K562 (cell line): ENCODE data around the gene FBXO15. TPM values are rescaled to one million over a fixed set of nuclear protein-coding genes. Genes with fewer than 3 reads are reported as not detected.

Experiments
- ATAC-seq: fragments of 200-7000 bp; cut with Tn5 transposase; 3 replicates; pipeline ENCODE4 v1.9.1; 2020; ENCODE audit warnings: moderate library complexity
- BruUV-seq: library from RNA; stranded (reverse); fragments of 400-500 nt; replicated peaks from 2 replicates; lab custom pipeline; 2021; lab: Mats Ljungman, UMichigan
- CTCF ChIA-PET: fragments of 300-600 bp; formaldehyde crosslinking; extraction: SDS; loops from one replicate; lab custom pipeline; 2021; ENCODE audit warnings: low intra/inter-chr PET ratio; lab: Yijun Ruan, JAX
- POLR2A ChIA-PET: fragments of 300-600, 350-650 bp; sonication (Branson Sonifier 250); formaldehyde crosslinking; extraction: SDS; loops from one replicate; lab custom pipeline; 2021; ENCODE audit warnings: antibody characterized with exemption, inconsistent platforms; lab: Yijun Ruan, JAX
- DNase-seq, 4 experiments: peaks; one replicate each; pipeline versions ENCODE4 v3.0.0 to v3.0.0-alpha.2; 2011 to 2018; ENCODE audit warnings: low spot score in 3 of 4, mixed read lengths in 3 of 4; ENCODE audit errors: extremely low read depth in 1 of 4
- FAIRE-seq: peaks from 2 replicates; lab custom pipeline; 2011; peaks lifted over from hg19 to GRCh38; lab: Jason Lieb, UNC
- H2AFZ ChIP-seq: 2 replicates; pipeline ENCODE4 v1.6.0; 2011; ENCODE audit warnings: low read depth, low read length, control low read depth, inconsistent platforms
- H3K27ac ChIP-seq: fragments of 200-600 bp; 3 replicates; pipeline ENCODE4 v1.8.0; 2011; ENCODE audit warnings: low read depth, mild to moderate bottlenecking, control low read depth, inconsistent platforms, low read length, moderate library complexity, mixed read lengths; ENCODE audit errors: extremely low read depth
- H3K27me3 ChIP-seq, 2 experiments: fragments of 300-600 bp in 1 of 2; 2 replicates in 1 of 2; 3 replicates in 1 of 2; pipeline versions ENCODE4 v1.6.0 to v1.8.0; 2011; ENCODE audit warnings: inconsistent platforms in 2 of 2, low read length in 2 of 2, mild to moderate bottlenecking in 1 of 2, mixed read lengths in 1 of 2, moderate library complexity in 1 of 2; ENCODE audit not compliant: control insufficient read depth in 2 of 2, insufficient read depth in 2 of 2
- H3K36me3 ChIP-seq: fragments of 300-600 bp; 3 replicates; pipeline ENCODE4 v1.8.0; 2011; ENCODE audit warnings: mild to moderate bottlenecking, low read length, inconsistent platforms; ENCODE audit not compliant: control insufficient read depth, insufficient read depth
- H3K4me1 ChIP-seq, 2 experiments: fragments of 200-600 bp in 1 of 2; replicated peaks in 1 of 2; 2 replicates in 1 of 2; 3 replicates in 1 of 2; pipeline versions ENCODE4 v1.5.1 to v1.8.0; 2011; ENCODE audit warnings: inconsistent platforms in 2 of 2, low read length in 2 of 2, mild to moderate bottlenecking in 1 of 2, mixed read lengths in 1 of 2, moderate library complexity in 1 of 2; ENCODE audit not compliant: control insufficient read depth in 2 of 2, insufficient read depth in 2 of 2
- H3K4me2 ChIP-seq: 2 replicates; pipeline ENCODE4 v1.6.1; 2011; ENCODE audit warnings: low read length, control low read depth, inconsistent platforms, mixed read lengths; ENCODE audit not compliant: insufficient read depth
- H3K4me3 ChIP-seq: fragments of 200-600 bp; sonication (generic), shearing (Covaris generic); 2 replicates; pipeline ENCODE4 v1.5.1; 2016; ENCODE audit warnings: control low read depth, inconsistent platforms
- H3K79me2 ChIP-seq: fragments of 200-600 bp; 3 replicates; pipeline ENCODE4 v1.8.0; 2011; ENCODE audit warnings: low read length, inconsistent platforms; ENCODE audit not compliant: control insufficient read depth, insufficient read depth
- H3K9ac ChIP-seq, 2 experiments: 2 replicates each; pipeline versions ENCODE4 v1.6.0 to v1.6.1; 2011; ENCODE audit warnings: low read depth in 2 of 2, low read length in 2 of 2, control low read depth in 1 of 2, inconsistent platforms in 1 of 2, mild to moderate bottlenecking in 1 of 2, mixed read lengths in 1 of 2; ENCODE audit not compliant: insufficient read depth in 1 of 2
- H3K9me1 ChIP-seq: one replicate; pipeline ENCODE4 v1.6.0; 2011; ENCODE audit warnings: inconsistent platforms, mild to moderate bottlenecking, low read length, moderate library complexity; ENCODE audit not compliant: control insufficient read depth, insufficient read depth
- H3K9me3 ChIP-seq: replicated peaks from 2 replicates; pipeline ENCODE4 v1.5.1; 2011; ENCODE audit warnings: low read depth, low read length, inconsistent platforms; ENCODE audit not compliant: control insufficient read depth, insufficient read depth
- H4K20me1 ChIP-seq: replicated peaks from 2 replicates; pipeline ENCODE4 v1.6.1; 2011; ENCODE audit warnings: low read length, inconsistent platforms, mixed read lengths; ENCODE audit not compliant: control insufficient read depth, insufficient read depth
- ATF1 ChIP-seq, 2 experiments: fragments of 450-650 bp in 1 of 2; IDR thresholded peaks; 2 replicates each; pipeline ENCODE4 v1.6.1; 2016; ENCODE audit warnings: missing compliant biosample characterization in 1 of 2, missing genetic modification characterization in 1 of 2
- KLF13 ChIP-seq: fragments of 450-650 bp; IDR thresholded peaks from 2 replicates; pipeline ENCODE4 v1.6.1; 2016; ENCODE audit warnings: missing genetic modification characterization, low read depth, mild to moderate bottlenecking, missing compliant biosample characterization, moderate library complexity, borderline replicate concordance
- MED1 ChIP-seq: sonication (generic); formaldehyde crosslinking; IDR thresholded peaks from 2 replicates; pipeline ENCODE4 v1.8.1; 2023; ENCODE audit warnings: missing genetic modification reagents, borderline replicate concordance
- NR1H2 ChIP-seq: sonication (generic); formaldehyde crosslinking; IDR thresholded peaks from 2 replicates; pipeline ENCODE4 v1.4.0; 2020; ENCODE audit warnings: mild to moderate bottlenecking, missing genetic modification reagents
- NR2C2 ChIP-seq, 2 experiments: fragments of 200-800 bp in 1 of 2; sonication (Bioruptor generic) in 1 of 2; sonication (generic) in 1 of 2; formaldehyde crosslinking in 1 of 2; IDR thresholded peaks; 2 replicates each; pipeline versions ENCODE4 v1.6.1 to v1.8.0; 2016 to 2022; ENCODE audit warnings: mild to moderate bottlenecking in 1 of 2, missing compliant biosample characterization in 1 of 2, missing genetic modification characterization in 1 of 2, missing genetic modification reagents in 1 of 2
- SIN3A ChIP-seq, 2 experiments: fragments of 150-350 bp in 1 of 2; IDR thresholded peaks; 2 replicates each; pipeline ENCODE4 v1.6.1; 2011 to 2016; ENCODE audit warnings: borderline replicate concordance in 2 of 2, low read depth in 2 of 2, low read length in 2 of 2, mild to moderate bottlenecking in 2 of 2, moderate library complexity in 2 of 2; ENCODE audit not compliant: control insufficient read depth in 1 of 2
- TAF9B ChIP-seq: fragments of 450-650 bp; IDR thresholded peaks from 2 replicates; pipeline ENCODE4 v1.6.1; 2018; ENCODE audit warnings: mild to moderate bottlenecking; ENCODE audit not compliant: partially characterized antibody
- WGBS: fragments of 100-300 bp; shearing (Covaris generic); methylation state at CpG from one replicate; pipeline ENCODE4 v1.1.6; 2016; ENCODE audit warnings: low coverage, mixed read lengths; ENCODE audit not compliant: insufficient coverage; ENCODE audit errors: missing lambda C conversion rate; 5-methylcytosine and 5-hydroxymethylcytosine counted together
- in situ Hi-C: fragments of 300-500 bp; cut with MboI; formaldehyde crosslinking; loops from 4 replicates; pipeline ENCODE4 v1.15.0; 2018; ENCODE audit warnings: inconsistent platforms, mixed read lengths
- intact Hi-C: fragments of 100-400 bp; cut with micrococcal nuclease; formaldehyde crosslinking; loops from 2 replicates; pipeline ENCODE4 v1.14.2; 2022
- polyA plus RNA-seq, 8 experiments: library from polyadenylated mRNA; depleted of rRNA in 4 of 8; stranded (reverse) in 5 of 8; unstranded in 3 of 8; fragments of >200 nt; fragmentation: Nextera tagmentation in 2 of 8; fragmentation: Illumina TruSeq in 1 of 8; extraction: Ambion mirVana in 2 of 8; extraction: Trizol in 1 of 8; gene quantifications; 2 replicates each; pipeline versions ENCODE4 v1.2.1 to v1.2.3, GENCODE V29; 2011 to 2014; ENCODE audit warnings: inconsistent platforms in 1 of 8, missing spikeins in 1 of 8
- total RNA-seq, 7 experiments: library from RNA; depleted of rRNA in 6 of 7; stranded (reverse); fragments of >200 nt in 6 of 7; fragmentation: Illumina TruSeq in 2 of 7; extraction: Trizol in 2 of 7; gene quantifications; 2 replicates each; pipeline versions ENCODE4 v1.2.1 to v1.2.3, GENCODE V29; 2011 to 2021; ENCODE audit warnings: low replicate concordance in 1 of 7
- TF ChIP-seq, protein P1 (sequence below): fragments of 450-650 bp; IDR thresholded peaks from 2 replicates; pipeline ENCODE4 v1.6.1; 2016; ENCODE audit warnings: borderline replicate concordance
- TF ChIP-seq, protein P2 (sequence below), 2 experiments: fragments of 450-650 bp; conservative IDR thresholded peaks; 2 replicates each; pipeline ENCODE4 v1.6.1; 2017; ENCODE audit warnings: mild to moderate bottlenecking in 2 of 2, moderate library complexity in 2 of 2
- TF ChIP-seq, protein P3 (sequence below): fragments of 450-650 bp; formaldehyde crosslinking; IDR thresholded peaks from 2 replicates; pipeline ENCODE4 v1.4.0; 2022; ENCODE audit warnings: missing genetic modification characterization

Gene FBXO15
- total and polyA plus RNA-seq, 9 of the 15 experiments (the other 6 are each of a cell fraction or from before 2014, with no cell fraction given): 0.07 to 0.43 (median 0.27) TPM; not detected in 1

GRCh38 chr18:74148543-74149070 lies 973 bp upstream of the FBXO15 start:
- peak overlapping the region; percentile 99 for H3K4me2 ChIP-seq
- DNase-seq (peak in 1 of 4 experiments; percentile 9), ATAC-seq (no peak), FAIRE-seq (no peak)
- ChIA-PET POLR2A (no interaction called here), CTCF (no interaction called here)
- peaks cover 40% of the 10 kb centered on the region; the same call in 2 of the 3 replicates for H3K36me3 ChIP-seq
- H3K9ac ChIP-seq: peak overlapping the region; percentile 91 to 99
- peak overlapping the region; percentile 96 for H3K27ac ChIP-seq
- H4K20me1 ChIP-seq: no peaks in the 10 kb centered on the region; the same call in 1 of the 2 replicates
- H3K27me3 ChIP-seq: no peaks in the 10 kb centered on the region
- in situ Hi-C loops (no loop called here), intact Hi-C loops (loop anchor here (10.0 kb wide), 1 partner anchor 1726 kb away; no protein-coding TSS in a partner anchor)
- H3K79me2 ChIP-seq: peaks cover 53% of the 10 kb centered on the region
- peak overlapping the region; percentile 87 for H2AFZ ChIP-seq
- H3K9me3 ChIP-seq: no peaks in the 10 kb centered on the region
- H3K9me1 ChIP-seq: peaks cover 3% of the 10 kb centered on the region
- H3K4me1 ChIP-seq: peaks cover 5 to 11% of the 10 kb centered on the region in 2 experiments; a peak in 4 of 5 replicates
- peak overlapping the region; percentile 95 for H3K4me3 ChIP-seq
- WGBS: 0% methylated on average over 25 of the region's 25 CpGs
- BruUV-seq: TSS peak; percentile 79
- TF ChIP-seq TAF9B: peak; percentile 33
- TF ChIP-seq, protein P1, sequence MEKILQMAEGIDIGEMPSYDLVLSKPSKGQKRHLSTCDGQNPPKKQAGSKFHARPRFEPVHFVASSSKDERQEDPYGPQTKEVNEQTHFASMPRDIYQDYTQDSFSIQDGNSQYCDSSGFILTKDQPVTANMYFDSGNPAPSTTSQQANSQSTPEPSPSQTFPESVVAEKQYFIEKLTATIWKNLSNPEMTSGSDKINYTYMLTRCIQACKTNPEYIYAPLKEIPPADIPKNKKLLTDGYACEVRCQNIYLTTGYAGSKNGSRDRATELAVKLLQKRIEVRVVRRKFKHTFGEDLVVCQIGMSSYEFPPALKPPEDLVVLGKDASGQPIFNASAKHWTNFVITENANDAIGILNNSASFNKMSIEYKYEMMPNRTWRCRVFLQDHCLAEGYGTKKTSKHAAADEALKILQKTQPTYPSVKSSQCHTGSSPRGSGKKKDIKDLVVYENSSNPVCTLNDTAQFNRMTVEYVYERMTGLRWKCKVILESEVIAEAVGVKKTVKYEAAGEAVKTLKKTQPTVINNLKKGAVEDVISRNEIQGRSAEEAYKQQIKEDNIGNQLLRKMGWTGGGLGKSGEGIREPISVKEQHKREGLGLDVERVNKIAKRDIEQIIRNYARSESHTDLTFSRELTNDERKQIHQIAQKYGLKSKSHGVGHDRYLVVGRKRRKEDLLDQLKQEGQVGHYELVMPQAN: peak; percentile 66; the same call in 1 of the 2 replicates
- no peak for TF ChIP-seq KLF13
- TF ChIP-seq SIN3A (IDR thresholded peaks at IDR 0.05; ENCODE audit: borderline replicate concordance in 2 of 2, control insufficient read depth in 1 of 2, low read depth in 2 of 2, low read length in 2 of 2): peak in 1 of 2 experiments; percentile 72; a peak in 1 of 4 replicates
- TF ChIP-seq, protein P2, sequence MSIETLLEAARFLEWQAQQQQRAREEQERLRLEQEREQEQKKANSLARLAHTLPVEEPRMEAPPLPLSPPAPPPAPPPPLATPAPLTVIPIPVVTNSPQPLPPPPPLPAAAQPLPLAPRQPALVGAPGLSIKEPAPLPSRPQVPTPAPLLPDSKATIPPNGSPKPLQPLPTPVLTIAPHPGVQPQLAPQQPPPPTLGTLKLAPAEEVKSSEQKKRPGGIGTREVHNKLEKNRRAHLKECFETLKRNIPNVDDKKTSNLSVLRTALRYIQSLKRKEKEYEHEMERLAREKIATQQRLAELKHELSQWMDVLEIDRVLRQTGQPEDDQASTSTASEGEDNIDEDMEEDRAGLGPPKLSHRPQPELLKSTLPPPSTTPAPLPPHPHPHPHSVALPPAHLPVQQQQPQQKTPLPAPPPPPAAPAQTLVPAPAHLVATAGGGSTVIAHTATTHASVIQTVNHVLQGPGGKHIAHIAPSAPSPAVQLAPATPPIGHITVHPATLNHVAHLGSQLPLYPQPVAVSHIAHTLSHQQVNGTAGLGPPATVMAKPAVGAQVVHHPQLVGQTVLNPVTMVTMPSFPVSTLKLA (conservative IDR thresholded peaks at IDR 0.05): peak in 1 of 2 experiments; percentile 34; a peak in 1 of 4 replicates
- no peak for TF ChIP-seq NR1H2
- no peak for TF ChIP-seq ATF1 (CRISPR knock-in tag; IDR thresholded peaks at IDR 0.05)
- peak; percentile 79 for TF ChIP-seq ATF1 (tag; IDR thresholded peaks at IDR 0.05)
- no peak for TF ChIP-seq NR2C2 (CRISPR knock-in tag; IDR thresholded peaks at IDR 0.05)
- TF ChIP-seq NR2C2 (tag; IDR thresholded peaks at IDR 0.05): 0 out of 2 replicates have a peak, but pooled peaks have one; percentile 57
- TF ChIP-seq, protein P3, sequence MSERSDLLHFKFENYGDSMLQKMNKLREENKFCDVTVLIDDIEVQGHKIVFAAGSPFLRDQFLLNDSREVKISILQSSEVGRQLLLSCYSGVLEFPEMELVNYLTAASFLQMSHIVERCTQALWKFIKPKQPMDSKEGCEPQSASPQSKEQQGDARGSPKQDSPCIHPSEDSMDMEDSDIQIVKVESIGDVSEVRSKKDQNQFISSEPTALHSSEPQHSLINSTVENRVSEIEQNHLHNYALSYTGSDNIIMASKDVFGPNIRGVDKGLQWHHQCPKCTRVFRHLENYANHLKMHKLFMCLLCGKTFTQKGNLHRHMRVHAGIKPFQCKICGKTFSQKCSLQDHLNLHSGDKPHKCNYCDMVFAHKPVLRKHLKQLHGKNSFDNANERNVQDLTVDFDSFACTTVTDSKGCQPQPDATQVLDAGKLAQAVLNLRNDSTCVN (CRISPR knock-in tag): no peak
- no peak for TF ChIP-seq MED1
